Neural cell (in vitro differentiated cells): ENCODE data around the gene IP6K3. TPM values are rescaled to one million over a fixed set of nuclear protein-coding genes. Genes with fewer than 3 reads are reported as not detected.

ENCODE experiments used
- H2AFZ ChIP-seq: fragments of 200-600, 300-800 bp; sonication (generic), shearing (Covaris generic); 2 replicates; pipeline ENCODE4 v1.6.0; 2014; ENCODE audit warnings: low read depth, mild to moderate bottlenecking, antibody characterized with exemption, low read length, moderate library complexity
- H3F3A ChIP-seq: fragments of 200-600 bp; shearing (Covaris generic); 2 replicates; pipeline ENCODE4 v1.6.1; 2016; ENCODE audit warnings: mild to moderate bottlenecking, moderate library complexity, mixed read lengths, antibody characterized with exemption, low read length; ENCODE audit not compliant: insufficient read depth, poor library complexity, severe bottlenecking
- H3K27ac ChIP-seq: fragments of 200-600, 300-800 bp; sonication (generic), shearing (Covaris generic); 2 replicates; pipeline ENCODE4 v1.5.1; 2014; ENCODE audit warnings: mild to moderate bottlenecking, low read length, moderate library complexity
- H3K27me3 ChIP-seq: fragments of 300-800, 200-600 bp; sonication (generic), shearing (Covaris generic); 2 replicates; pipeline ENCODE4 v1.6.0; 2014; ENCODE audit warnings: mild to moderate bottlenecking, low read depth, low read length, moderate library complexity; ENCODE audit not compliant: insufficient read depth
- H3K36me3 ChIP-seq: fragments of 300-800, 200-600 bp; sonication (generic), shearing (Covaris generic); 2 replicates; pipeline ENCODE4 v1.5.1; 2014; ENCODE audit warnings: mild to moderate bottlenecking, antibody characterized with exemption, low read length, moderate library complexity; ENCODE audit not compliant: insufficient read depth
- H3K4me2 ChIP-seq: fragments of 300-800, 200-600 bp; sonication (generic), shearing (Covaris generic); 2 replicates; pipeline ENCODE4 v1.6.0; 2014; ENCODE audit warnings: mild to moderate bottlenecking, low read length
- H3K4me3 ChIP-seq: fragments of 300-800, 200-600 bp; sonication (generic), shearing (Covaris generic); 2 replicates; pipeline ENCODE4 v1.5.1; 2014; ENCODE audit warnings: mild to moderate bottlenecking, low read length, moderate library complexity
- H3K79me2 ChIP-seq: fragments of 200-600 bp; shearing (Covaris generic); replicated peaks from 2 replicates; pipeline ENCODE4 v1.6.0; 2014; ENCODE audit warnings: mild to moderate bottlenecking, low read length, moderate library complexity; ENCODE audit not compliant: insufficient read depth
- H3K9ac ChIP-seq: fragments of 300-800, 200-600 bp; sonication (generic), shearing (Covaris generic); 2 replicates; pipeline ENCODE4 v1.6.1; 2016; ENCODE audit warnings: mild to moderate bottlenecking, low read length, mixed read lengths
- H3K9me2 ChIP-seq: fragments of 200-600 bp; shearing (Covaris generic); 2 replicates; pipeline ENCODE4 v1.6.1; 2016; ENCODE audit warnings: mild to moderate bottlenecking, low read length, mixed read lengths; ENCODE audit not compliant: insufficient read depth
- H3K9me3 ChIP-seq: fragments of 200-600, 300-800 bp; sonication (generic), shearing (Covaris generic); 2 replicates; pipeline ENCODE4 v1.6.1; 2016; ENCODE audit warnings: mild to moderate bottlenecking, mixed run types, low read length, moderate library complexity, mixed read lengths
- H4K20me1 ChIP-seq: fragments of 200-600 bp; shearing (Covaris generic); 2 replicates; pipeline ENCODE4 v1.6.1; 2016; ENCODE audit warnings: mild to moderate bottlenecking, mixed run types; ENCODE audit not compliant: insufficient read depth
- EP300 ChIP-seq: fragments of 450-650 bp; conservative IDR thresholded peaks from 2 replicates; pipeline ENCODE4 v1.6.1; 2014; ENCODE audit warnings: antibody characterized with exemption, mild to moderate bottlenecking, moderate library complexity; ENCODE audit not compliant: poor library complexity, severe bottlenecking
- EZH2 ChIP-seq: fragments of 200-600, 300-800 bp; shearing (Covaris generic), sonication (generic); IDR thresholded peaks from 2 replicates; pipeline ENCODE4 v1.6.1; 2014; ENCODE audit warnings: antibody characterized with exemption, low read length, borderline replicate concordance, mild to moderate bottlenecking; ENCODE audit not compliant: insufficient read depth, poor library complexity, severe bottlenecking
- MXI1 ChIP-seq: fragments of 450-650 bp; conservative IDR thresholded peaks from 2 replicates; pipeline ENCODE4 v1.6.1; 2014; ENCODE audit warnings: antibody characterized with exemption, mild to moderate bottlenecking; ENCODE audit not compliant: poor library complexity, severe bottlenecking
- POLR2AphosphoS5 ChIP-seq: IDR thresholded peaks from 2 replicates; pipeline ENCODE4 v1.6.1; 2012
- RAD21 ChIP-seq: fragments of 450-650 bp; conservative IDR thresholded peaks from 2 replicates; pipeline ENCODE4 v1.6.1; 2014; ENCODE audit warnings: antibody characterized with exemption, mild to moderate bottlenecking, moderate library complexity
- SMC3 ChIP-seq: fragments of 450-650 bp; conservative IDR thresholded peaks from 2 replicates; pipeline ENCODE4 v1.6.1; 2014; ENCODE audit warnings: antibody characterized with exemption, mild to moderate bottlenecking, moderate library complexity; ENCODE audit not compliant: poor library complexity
- TAF1 ChIP-seq: IDR thresholded peaks from 2 replicates; pipeline ENCODE4 v1.6.1; 2012; ENCODE audit warnings: low read depth
- polyA plus RNA-seq: library from polyadenylated mRNA; depleted of rRNA; stranded (reverse); fragments of >200 nt; gene quantifications from 2 replicates; pipeline ENCODE4 v1.2.3, GENCODE V29; 2014
- TF ChIP-seq, protein P1 (sequence below): fragments of 450-650 bp; IDR thresholded peaks from 2 replicates; pipeline ENCODE4 v1.5.1; 2014; ENCODE audit warnings: antibody characterized with exemption, mild to moderate bottlenecking, moderate library complexity; ENCODE audit not compliant: poor library complexity, severe bottlenecking
- TF ChIP-seq, protein P2 (sequence below): IDR thresholded peaks from 2 replicates; pipeline ENCODE4 v1.6.1; 2012; ENCODE audit warnings: borderline replicate concordance

Gene IP6K3
- polyA plus RNA-seq, 1 donor from 2014 or later = not detected

DNA sequence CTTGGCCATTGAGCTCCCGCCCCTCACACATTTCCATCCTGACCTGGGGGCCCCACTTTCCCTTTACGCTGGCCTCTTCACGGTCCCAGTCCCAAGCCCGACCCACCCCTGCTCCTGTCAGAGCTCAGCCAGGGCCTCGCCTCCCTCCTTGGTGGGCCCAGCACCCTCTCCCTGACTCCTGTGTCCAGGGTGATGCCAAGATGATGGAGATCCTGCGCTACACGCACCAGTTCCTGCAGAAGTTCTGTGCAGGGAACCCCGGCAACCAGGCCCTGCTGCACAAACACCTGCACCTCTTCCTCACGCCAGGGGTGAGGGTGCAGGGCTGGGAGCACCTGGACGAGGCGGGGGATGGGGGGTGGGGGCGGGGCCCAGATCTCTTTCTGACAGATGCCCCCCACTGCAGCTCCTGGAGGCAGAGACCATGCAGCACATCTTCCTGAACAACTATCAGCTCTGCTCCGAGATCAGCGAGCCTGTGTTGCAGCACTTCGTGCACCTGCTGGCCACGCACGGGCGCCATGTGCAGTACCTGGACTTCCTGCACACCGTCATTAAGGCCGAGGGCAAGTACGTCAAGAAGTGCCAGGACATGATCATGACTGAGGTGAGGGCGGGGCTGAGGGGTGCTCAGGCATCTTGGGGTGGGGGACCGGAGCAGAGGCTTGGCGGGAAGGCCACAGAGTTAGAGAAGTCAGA, 68.3 kb downstream of the IP6K3 start:
- H3K4me2 ChIP-seq = no peak overlapping the region
- no peaks in the 10 kb centered on the region for H3K36me3 ChIP-seq
- H3K9me3 ChIP-seq = no peaks in the 10 kb centered on the region
- H4K20me1 ChIP-seq = no peaks in the 10 kb centered on the region
- H3K9ac ChIP-seq = no peak overlapping the region
- no peak overlapping the region for H2AFZ ChIP-seq
- no peak overlapping the region for H3K4me3 ChIP-seq
- H3K27me3 ChIP-seq = no peaks in the 10 kb centered on the region
- no peak for TF ChIP-seq SMC3
- TF ChIP-seq EP300 = no peak
- TF ChIP-seq RAD21 = no peak
- TF ChIP-seq MXI1 = no peak
- TF ChIP-seq, protein P1, sequence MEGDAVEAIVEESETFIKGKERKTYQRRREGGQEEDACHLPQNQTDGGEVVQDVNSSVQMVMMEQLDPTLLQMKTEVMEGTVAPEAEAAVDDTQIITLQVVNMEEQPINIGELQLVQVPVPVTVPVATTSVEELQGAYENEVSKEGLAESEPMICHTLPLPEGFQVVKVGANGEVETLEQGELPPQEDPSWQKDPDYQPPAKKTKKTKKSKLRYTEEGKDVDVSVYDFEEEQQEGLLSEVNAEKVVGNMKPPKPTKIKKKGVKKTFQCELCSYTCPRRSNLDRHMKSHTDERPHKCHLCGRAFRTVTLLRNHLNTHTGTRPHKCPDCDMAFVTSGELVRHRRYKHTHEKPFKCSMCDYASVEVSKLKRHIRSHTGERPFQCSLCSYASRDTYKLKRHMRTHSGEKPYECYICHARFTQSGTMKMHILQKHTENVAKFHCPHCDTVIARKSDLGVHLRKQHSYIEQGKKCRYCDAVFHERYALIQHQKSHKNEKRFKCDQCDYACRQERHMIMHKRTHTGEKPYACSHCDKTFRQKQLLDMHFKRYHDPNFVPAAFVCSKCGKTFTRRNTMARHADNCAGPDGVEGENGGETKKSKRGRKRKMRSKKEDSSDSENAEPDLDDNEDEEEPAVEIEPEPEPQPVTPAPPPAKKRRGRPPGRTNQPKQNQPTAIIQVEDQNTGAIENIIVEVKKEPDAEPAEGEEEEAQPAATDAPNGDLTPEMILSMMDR = no peak
- no peak for TF ChIP-seq POLR2AphosphoS5
- TF ChIP-seq TAF1 = no peak
- TF ChIP-seq, protein P2, sequence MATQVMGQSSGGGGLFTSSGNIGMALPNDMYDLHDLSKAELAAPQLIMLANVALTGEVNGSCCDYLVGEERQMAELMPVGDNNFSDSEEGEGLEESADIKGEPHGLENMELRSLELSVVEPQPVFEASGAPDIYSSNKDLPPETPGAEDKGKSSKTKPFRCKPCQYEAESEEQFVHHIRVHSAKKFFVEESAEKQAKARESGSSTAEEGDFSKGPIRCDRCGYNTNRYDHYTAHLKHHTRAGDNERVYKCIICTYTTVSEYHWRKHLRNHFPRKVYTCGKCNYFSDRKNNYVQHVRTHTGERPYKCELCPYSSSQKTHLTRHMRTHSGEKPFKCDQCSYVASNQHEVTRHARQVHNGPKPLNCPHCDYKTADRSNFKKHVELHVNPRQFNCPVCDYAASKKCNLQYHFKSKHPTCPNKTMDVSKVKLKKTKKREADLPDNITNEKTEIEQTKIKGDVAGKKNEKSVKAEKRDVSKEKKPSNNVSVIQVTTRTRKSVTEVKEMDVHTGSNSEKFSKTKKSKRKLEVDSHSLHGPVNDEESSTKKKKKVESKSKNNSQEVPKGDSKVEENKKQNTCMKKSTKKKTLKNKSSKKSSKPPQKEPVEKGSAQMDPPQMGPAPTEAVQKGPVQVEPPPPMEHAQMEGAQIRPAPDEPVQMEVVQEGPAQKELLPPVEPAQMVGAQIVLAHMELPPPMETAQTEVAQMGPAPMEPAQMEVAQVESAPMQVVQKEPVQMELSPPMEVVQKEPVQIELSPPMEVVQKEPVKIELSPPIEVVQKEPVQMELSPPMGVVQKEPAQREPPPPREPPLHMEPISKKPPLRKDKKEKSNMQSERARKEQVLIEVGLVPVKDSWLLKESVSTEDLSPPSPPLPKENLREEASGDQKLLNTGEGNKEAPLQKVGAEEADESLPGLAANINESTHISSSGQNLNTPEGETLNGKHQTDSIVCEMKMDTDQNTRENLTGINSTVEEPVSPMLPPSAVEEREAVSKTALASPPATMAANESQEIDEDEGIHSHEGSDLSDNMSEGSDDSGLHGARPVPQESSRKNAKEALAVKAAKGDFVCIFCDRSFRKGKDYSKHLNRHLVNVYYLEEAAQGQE = no peak
- TF ChIP-seq EZH2 = no peak
- H3K9me2 ChIP-seq = no peaks in the 10 kb centered on the region
- H3F3A ChIP-seq = no peaks in the 10 kb centered on the region
- no peaks in the 10 kb centered on the region for H3K79me2 ChIP-seq
- no peak overlapping the region for H3K27ac ChIP-seq

DNA sequence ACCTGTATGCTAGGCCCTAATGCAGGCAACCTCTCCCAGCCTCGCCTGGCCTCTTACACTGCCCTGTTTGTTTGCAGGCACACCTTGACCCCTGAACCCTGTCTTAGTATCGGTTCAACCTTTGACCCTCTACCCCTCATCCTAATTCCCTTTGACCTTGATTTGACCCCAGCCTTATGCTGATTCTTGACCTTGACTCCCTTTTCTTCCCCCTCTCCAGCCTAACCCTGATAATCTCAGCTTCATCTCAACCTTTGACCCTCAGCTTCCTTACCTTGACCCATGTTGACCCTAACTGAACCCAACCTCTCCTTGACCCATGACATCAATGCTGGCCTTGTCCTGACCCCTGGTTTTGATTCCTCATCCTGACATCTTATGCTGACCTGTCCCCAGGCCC, 69.0 kb downstream of the IP6K3 start:
- H4K20me1 ChIP-seq = no peaks in the 10 kb centered on the region
- H3K9ac ChIP-seq = no peak overlapping the region
- no peak overlapping the region for H2AFZ ChIP-seq
- H3K79me2 ChIP-seq = no peaks in the 10 kb centered on the region
- H3K27ac ChIP-seq = no peak overlapping the region
- no peaks in the 10 kb centered on the region for H3K9me3 ChIP-seq
- no peak overlapping the region for H3K4me3 ChIP-seq
- TF ChIP-seq EP300 (no peak), SMC3 (no peak), TAF1 (no peak), EZH2 (no peak), RAD21 (no peak), MXI1 (no peak), POLR2AphosphoS5 (no peak)
- TF ChIP-seq, protein P2 = no peak
- TF ChIP-seq, protein P1 = no peak
- no peaks in the 10 kb centered on the region for H3F3A ChIP-seq
- no peaks in the 10 kb centered on the region for H3K27me3 ChIP-seq
- no peak overlapping the region for H3K4me2 ChIP-seq
- no peaks in the 10 kb centered on the region for H3K36me3 ChIP-seq
- H3K9me2 ChIP-seq = no peaks in the 10 kb centered on the region
